ENCODE results near the gene TNIP2. TPM values are rescaled to one million over a fixed set of nuclear protein-coding genes. Genes with fewer than 3 reads are reported as not detected.
A peak's percentile ranks its signal among the peaks of the same experiment; 100 is the strongest.

The TNIP2 gene
- total and polyA plus RNA-seq, 2 of the 13 experiments (the other 11 are each of a cell fraction or from before 2014, with no cell fraction given) = 25.6 to 38.0 TPM

DNA sequence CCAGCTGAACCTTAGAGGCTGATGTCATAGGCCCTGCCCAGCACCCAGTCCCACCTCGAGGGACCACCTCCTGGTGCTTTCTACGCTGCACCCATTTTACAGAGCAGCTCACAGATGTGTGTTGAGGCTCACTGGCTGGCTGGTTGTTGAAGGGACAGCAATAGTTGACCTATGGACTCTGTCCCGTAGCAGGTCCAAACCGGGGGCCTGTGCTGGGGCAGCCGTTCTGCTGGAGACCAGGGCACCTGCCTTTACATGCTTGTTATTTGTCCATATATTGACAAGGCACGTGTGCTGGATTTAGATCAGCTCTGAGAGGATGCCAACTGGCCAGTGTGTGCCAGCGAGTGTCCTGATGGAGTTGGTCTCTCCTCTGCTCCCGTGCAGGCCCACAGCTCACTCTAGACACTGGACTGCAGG is 58.1 kb downstream of the TNIP2 start:
- POLR2A ChIA-PET = no interaction called here
- TF ChIP-seq POGZ (CRISPR knock-in tag; IDR thresholded peaks at IDR 0.05) (peak; percentile 37), MBNL3 (CRISPR knock-in tag; conservative IDR thresholded peaks at IDR 0.05) (no peak), KDM2A (CRISPR knock-in tag; IDR thresholded peaks at IDR 0.05; ENCODE audit: borderline replicate concordance, low read depth) (0 out of 2 replicates have a peak, but pooled peaks have one; percentile 21), NONO (IDR thresholded peaks at IDR 0.05) (no peak), NONO (CRISPR knock-in tag; conservative IDR thresholded peaks at IDR 0.05) (0 out of 2 replicates have a peak, but pooled peaks have one; percentile 31), ZNF549 (CRISPR knock-in tag; IDR thresholded peaks at IDR 0.05) (peak; percentile 96), HNF4A (CRISPR knock-in tag; IDR thresholded peaks at IDR 0.05) (peak; percentile 92), ZBTB40 (IDR thresholded peaks at IDR 0.05) (no peak), ZBTB40 (CRISPR knock-in tag; IDR thresholded peaks at IDR 0.05) (0 out of 2 replicates have a peak, but pooled peaks have one; percentile 25), SOX6 (IDR thresholded peaks at IDR 0.05) (no peak), SOX6 (CRISPR knock-in tag; IDR thresholded peaks at IDR 0.05) (peak; percentile 23; the same call in 1 of the 2 replicates), MIER3 (CRISPR knock-in tag; IDR thresholded peaks at IDR 0.05; ENCODE audit: borderline replicate concordance) (no peak), BHLHE40 (IDR thresholded peaks at IDR 0.05; ENCODE audit: low read length) (peak; percentile 42; the same call in 1 of the 2 replicates), ZNF317 (CRISPR knock-in tag; IDR thresholded peaks at IDR 0.05) (0 out of 2 replicates have a peak, but pooled peaks have one; percentile 28), ZBTB7B (CRISPR knock-in tag; IDR thresholded peaks at IDR 0.05) (peak; percentile 54; the same call in 1 of the 2 replicates)

More for the DNA sequence above, 58.1 kb downstream of the TNIP2 start:
- peaks cover 42 to 87% of the 10 kb centered on the region in 2 experiments for H3K36me3 ChIP-seq (replicated peaks in 1 of 2; ENCODE audit: control insufficient read depth in 1 of 2, insufficient read depth in 2 of 2, low read length in 2 of 2)
- no TSS peak for BruUV-seq (replicated peaks)
- H3K9me3 ChIP-seq (ENCODE audit: low read length) = no peaks in the 10 kb centered on the region
- intact Hi-C loops (cut with micrococcal nuclease; ENCODE audit: unreplicated experiment) (no loop called here), in situ Hi-C loops (cut with HindIII; ENCODE audit: extremely low pct_ligation_motif_present, low pct_unique_long_range_greater_than_20kb) (no loop called here)
- no peaks in the 10 kb centered on the region for H3K27me3 ChIP-seq (ENCODE audit: control insufficient read depth in 1 of 2, insufficient read depth in 2 of 2, low read length in 2 of 2)
- DNase-seq (ENCODE audit: low spot score) (peak; percentile 12), FAIRE-seq (no peak), ATAC-seq (peak; percentile 72)
- H4K20me1 ChIP-seq (ENCODE audit: insufficient read depth, low read length) = 0 out of 2 replicates have a peak, but pooled peaks cover 2% of the 10 kb centered on the region
- H3K4me2 ChIP-seq (ENCODE audit: low read depth, low read length) = peak overlapping the region; percentile 21
- no peak overlapping the region; a peak in 1 of 6 replicates for H3K4me3 ChIP-seq (replicated peaks in 1 of 3; ENCODE audit: insufficient read depth in 1 of 3, low read depth in 2 of 3, low read length in 3 of 3)
- no peak overlapping the region for H2AFZ ChIP-seq (ENCODE audit: low read length)
- no peak overlapping the region for H3K9ac ChIP-seq (ENCODE audit: insufficient read depth, low read depth, low read length)
- CTCF ChIA-PET (ENCODE audit: low intra/inter-chr PET ratio, low total read pairs) = no interaction called here
- 73% methylated on average over 2 of the region's 8 CpGs for whole genome bisulfite sequencing (ENCODE audit: low lambda C conversion rate)
- peaks cover 17% of the 10 kb centered on the region for H3K4me1 ChIP-seq (ENCODE audit: insufficient read depth, low read length)
- no peaks in the 10 kb centered on the region for H3K79me2 ChIP-seq (ENCODE audit: insufficient read depth, low read length)
- no peak overlapping the region for H3K27ac ChIP-seq (ENCODE audit: extremely low read length, insufficient read depth, low read length)
